ENCODE results near the gene RPP25L. TPM values are rescaled to one million over a fixed set of nuclear protein-coding genes. Genes with fewer than 3 reads are reported as not detected.

The RPP25L gene
- total and polyA plus RNA-seq, 2 of the 4 experiments (the other 2 are of a cell fraction): 20.4 to 26.3 TPM

GRCh38 chr9:34612788-34613390 lies 992 bp upstream of the RPP25L start:
- Histone ChIP-seq H3K23ac (ENCODE audit: low read depth, low read length) (no peak overlapping the region), H3K36me3 (ENCODE audit: control insufficient read depth, insufficient read depth, low read length) (peaks cover 21% of the 10 kb centered on the region), H2BK15ac (ENCODE audit: low read depth, low read length) (no peak overlapping the region), H3K4me3 (ENCODE audit: insufficient read depth, low read depth, low read length) (peak overlapping the region; percentile 69), H3K9me3 (ENCODE audit: control insufficient read depth, insufficient read depth, low read length) (no peaks in the 10 kb centered on the region), H2BK20ac (ENCODE audit: low read depth, low read length) (no peak overlapping the region), H3K9me1 (ENCODE audit: insufficient read depth, low read length) (peaks cover 12% of the 10 kb centered on the region), H3K4me1 (ENCODE audit: control insufficient read depth, insufficient read depth, low read length) (peaks cover 6% of the 10 kb centered on the region; the same call in 1 of the 2 replicates), H4K8ac (ENCODE audit: low read depth in 2 of 2, low read length in 2 of 2) (peak overlapping the region in 1 of 2 experiments; percentile 78; a peak in 2 of 4 replicates), H3K79me1 (ENCODE audit: low read depth in 1 of 2, low read length in 2 of 2) (peaks cover 8 to 18% of the 10 kb centered on the region in 2 experiments), H3K18ac (ENCODE audit: low read depth, low read length) (no peak overlapping the region), H2BK120ac (ENCODE audit: low read depth, low read length) (no peak overlapping the region), H3K9ac (ENCODE audit: low read depth, low read length) (peak overlapping the region; percentile 65; the same call in 1 of the 2 replicates), H2BK5ac (ENCODE audit: low read depth, low read length, poor library complexity, severe bottlenecking) (no peak overlapping the region), H3K56ac (ENCODE audit: extremely low read depth, insufficient read depth, low read length) (no peak overlapping the region), H4K91ac (ENCODE audit: insufficient read depth, low read depth, low read length) (no peak overlapping the region), H4K5ac (ENCODE audit: low read depth, low read length) (no peak overlapping the region), H3K27me3 (ENCODE audit: control insufficient read depth, insufficient read depth, low read length) (no peaks in the 10 kb centered on the region), H3K14ac (replicated peaks; ENCODE audit: low read depth, low read length) (no peak overlapping the region), H3K4ac (ENCODE audit: low read depth, low read length) (no peak overlapping the region), H3K27ac (ENCODE audit: insufficient read depth, low read length) (no peak overlapping the region), H2AK9ac (replicated peaks; ENCODE audit: low read depth, low read length, poor library complexity) (peak overlapping the region; percentile 71), H2AFZ (replicated peaks; ENCODE audit: low read length, poor library complexity) (peak overlapping the region; percentile 87), H4K20me1 (ENCODE audit: insufficient read depth, low read length) (no peaks in the 10 kb centered on the region), H2AK5ac (ENCODE audit: low read depth, low read length) (no peak overlapping the region), H3K4me2 (ENCODE audit: low read depth, low read length) (peak overlapping the region; percentile 89)
- DNase-seq (peak; percentile 67), ATAC-seq (ENCODE audit: low read depth) (peak; percentile 48)
- peak; percentile 40; the same call in 1 of the 2 replicates for TF ChIP-seq MAZ (IDR thresholded peaks at IDR 0.05; ENCODE audit: borderline replicate concordance, low read depth, low read length)
- TF ChIP-seq USF2 (IDR thresholded peaks at IDR 0.05; ENCODE audit: low read depth, low read length): no peak
- TF ChIP-seq SMC3 (IDR thresholded peaks at IDR 0.05; ENCODE audit: low read depth, low read length): peak; percentile 74
- no peak for TF ChIP-seq FOS (IDR thresholded peaks at IDR 0.05; ENCODE audit: low read depth, low read length)
- TF ChIP-seq RAD21 (IDR thresholded peaks at IDR 0.05; ENCODE audit: low read length): peak; percentile 56
- no peak for TF ChIP-seq MXI1 (IDR thresholded peaks at IDR 0.05; ENCODE audit: borderline replicate concordance, low read depth, low read length)
- peak; percentile 66 for TF ChIP-seq CEBPB (IDR thresholded peaks at IDR 0.05; ENCODE audit: low read depth, low read length)
- no peak for TF ChIP-seq ELK1 (IDR thresholded peaks at IDR 0.05; ENCODE audit: borderline replicate concordance, low read depth, low read length)
- no peak for TF ChIP-seq MAFK (IDR thresholded peaks at IDR 0.05; ENCODE audit: low read depth, low read length)
- TF ChIP-seq CTCF (conservative IDR thresholded peaks at IDR 0.05; ENCODE audit: low read depth, low read length): peak; percentile 86
- TF ChIP-seq BHLHE40 (IDR thresholded peaks at IDR 0.05; ENCODE audit: low read depth, low read length): no peak
- dilution Hi-C loops (cut with HindIII; ENCODE audit: low sequenced_read_pairs, unreplicated experiment) (no loop called here), in situ Hi-C loops (cut with MboI; ENCODE audit: low sequenced_read_pairs) (no loop called here), intact Hi-C loops (cut with micrococcal nuclease) (loop anchor here (1.0 kb wide), 2 partner anchors 21 to 89 kb away; no protein-coding TSS in a partner anchor)
- POLR2A ChIA-PET (ENCODE audit: unreplicated experiment): no interaction called here
- 2% methylated on average over 10 of the region's 15 CpGs; no CpG with 5 or more reads in 1 of the 2 experiments for WGBS, 2 experiments (ENCODE audit: extremely low coverage in 2 of 2, insufficient read length in 1 of 2)
- BruUV-seq (replicated peaks): no TSS peak
- CTCF ChIA-PET: interaction anchor here (0.9 to 1.1 kb wide), 3 partner anchors 16 to 209 kb away, joined by 3 read pairs; no protein-coding TSS in a partner anchor

All from IMR-90 (cell line).